Keratinocyte (primary cell): Measurements from ENCODE around the gene NCOA7. TPM values are rescaled to one million over a fixed set of nuclear protein-coding genes. Genes with fewer than 3 reads are reported as not detected.
"Not testable (repeated sequence)": the region's sequence is repeated elsewhere in the genome, so short reads cannot be mapped to it uniquely, and the experiment has no call there.

Source experiments
- DNase-seq: peaks from one replicate; pipeline ENCODE4 v3.0.0-alpha.2; 2011; ENCODE audit warnings: low read depth, missing footprints, low spot score
- FAIRE-seq: peaks from 2 replicates; lab custom pipeline; 2011; peaks lifted over from hg19 to GRCh38; lab: Jason Lieb, UNC
- H2AFZ ChIP-seq: 2 replicates; pipeline ENCODE4 v1.6.0; 2012; ENCODE audit warnings: low read length, control low read depth, inconsistent platforms; ENCODE audit not compliant: control insufficient read depth
- H3K27ac ChIP-seq: 2 replicates; pipeline ENCODE4 v1.5.1; 2011; ENCODE audit warnings: low read length; ENCODE audit not compliant: control insufficient read depth, insufficient read depth
- H3K27me3 ChIP-seq: 3 replicates; pipeline ENCODE4 v1.6.0; 2011; ENCODE audit warnings: low read length; ENCODE audit not compliant: control insufficient read depth, insufficient read depth; ENCODE audit errors: extremely low read depth
- H3K36me3 ChIP-seq, 2 experiments: 2 replicates in 1 of 2; 3 replicates in 1 of 2; pipeline ENCODE4 v1.5.1; 2011; ENCODE audit warnings: low read length in 2 of 2, mild to moderate bottlenecking in 1 of 2; ENCODE audit not compliant: control insufficient read depth in 2 of 2, insufficient read depth in 2 of 2; ENCODE audit errors: extremely low read depth in 1 of 2
- H3K4me1 ChIP-seq: 3 replicates; pipeline ENCODE4 v1.5.1; 2011; ENCODE audit warnings: low read length; ENCODE audit not compliant: control insufficient read depth, insufficient read depth; ENCODE audit errors: extremely low read depth
- H3K4me2 ChIP-seq: 3 replicates; pipeline ENCODE4 v1.6.0; 2011; ENCODE audit warnings: low read depth, low read length; ENCODE audit not compliant: control insufficient read depth, insufficient read depth; ENCODE audit errors: extremely low read depth
- H3K4me3 ChIP-seq, 3 experiments: fragments of 200-600 bp in 1 of 3; sonication (generic) in 1 of 3; 2 replicates in 2 of 3; 3 replicates in 1 of 3; pipeline ENCODE4 v1.5.1; 2011 to 2016; ENCODE audit warnings: low read length in 3 of 3, mild to moderate bottlenecking in 3 of 3, control low read depth in 2 of 3, inconsistent platforms in 1 of 3, low read depth in 1 of 3, mixed read lengths in 1 of 3, mixed run types in 1 of 3, moderate library complexity in 1 of 3; ENCODE audit not compliant: control insufficient read depth in 2 of 3, insufficient read depth in 2 of 3; ENCODE audit errors: extremely low read depth in 1 of 3
- H3K79me2 ChIP-seq: 2 replicates; pipeline ENCODE4 v1.6.0; 2012; ENCODE audit warnings: low read length; ENCODE audit not compliant: control insufficient read depth, insufficient read depth
- H3K9ac ChIP-seq: 3 replicates; pipeline ENCODE4 v1.6.0; 2011; ENCODE audit warnings: low read length; ENCODE audit not compliant: control insufficient read depth, insufficient read depth; ENCODE audit errors: extremely low read depth
- H3K9me1 ChIP-seq: 3 replicates; pipeline ENCODE4 v1.6.0; 2011; ENCODE audit warnings: low read length; ENCODE audit not compliant: control insufficient read depth, insufficient read depth; ENCODE audit errors: extremely low read depth
- H3K9me3 ChIP-seq: 2 replicates; pipeline ENCODE4 v1.5.1; 2012; ENCODE audit warnings: low read depth, low read length; ENCODE audit not compliant: control insufficient read depth
- H4K20me1 ChIP-seq: 3 replicates; pipeline ENCODE4 v1.6.0; 2011; ENCODE audit warnings: low read length; ENCODE audit not compliant: control insufficient read depth, insufficient read depth; ENCODE audit errors: extremely low read depth
- EZH2 ChIP-seq: IDR thresholded peaks from one replicate; pipeline ENCODE4 v1.6.1; 2012; ENCODE audit warnings: inconsistent platforms, mild to moderate bottlenecking, low read length, moderate library complexity
- dilution Hi-C: fragments of 300-500 bp; cut with MboI; formaldehyde crosslinking; loops from one replicate; pipeline ENCODE4 v1.7.0; 2020; ENCODE audit warnings: low sequenced_read_pairs; ENCODE audit not compliant: extremely low pct_ligation_motif_present
- polyA plus RNA-seq, 5 experiments: library from polyadenylated mRNA; depleted of rRNA in 3 of 5; stranded (reverse) in 3 of 5; stranded (forward) in 1 of 5; unstranded in 1 of 5; fragments of >200 nt; gene quantifications; 1 replicate in 1 of 5; 2 replicates in 3 of 5; 3 replicates in 1 of 5; pipeline versions ENCODE4 v1.2.1 to v1.2.3, GENCODE V29; 2011 to 2012; ENCODE audit warnings: missing spikeins in 2 of 5, low read depth in 1 of 5, low replicate concordance in 1 of 5
- TF ChIP-seq, protein P1 (sequence below), 3 experiments: IDR thresholded peaks in 1 of 3; conservative IDR thresholded peaks in 1 of 3; optimal IDR thresholded peaks in 1 of 3; 2 replicates in 2 of 3; 3 replicates in 1 of 3; pipeline versions ENCODE3 to v1.5.1; 2011; ENCODE audit warnings: low read length in 3 of 3, mild to moderate bottlenecking in 3 of 3, moderate library complexity in 2 of 3, control low read depth in 1 of 3, inconsistent platforms in 1 of 3; ENCODE audit not compliant: insufficient read depth in 2 of 3; ENCODE audit errors: extremely low read depth in 1 of 3

NCOA7 gene
- polyA plus RNA-seq, 1 donor (not counting 4 experiments of a cell fraction or from before 2014, with no cell fraction given), result 20.5 TPM

DNA sequence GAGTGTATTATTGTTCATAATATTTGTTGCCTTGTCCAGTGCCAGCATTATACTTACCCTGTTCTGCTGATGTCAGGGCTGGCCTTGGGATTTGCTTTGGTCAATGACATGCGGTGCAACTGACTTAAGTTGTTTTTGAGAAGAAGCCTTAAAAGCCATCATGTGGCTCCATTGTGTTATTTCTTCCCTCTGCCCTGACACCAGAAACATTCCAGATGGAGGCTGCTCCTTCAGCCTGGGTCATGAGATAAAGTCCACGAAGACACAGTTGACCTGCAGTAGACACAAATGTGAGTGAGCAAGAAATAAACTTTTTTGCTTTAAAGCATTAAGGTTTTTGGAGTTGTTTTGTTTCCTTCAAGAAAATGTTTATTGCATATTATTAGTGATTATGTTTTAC, 158.3 kb downstream of the NCOA7 start:
- Histone ChIP-seq H3K27ac (no peak overlapping the region), H3K9ac (no peak overlapping the region), H2AFZ (no peak overlapping the region), H3K9me1 (no peaks in the 10 kb centered on the region), H4K20me1 (no peaks in the 10 kb centered on the region), H3K4me3 (no peak overlapping the region), H3K79me2 (no peaks in the 10 kb centered on the region), H3K4me2 (no peak overlapping the region), H3K4me1 (peaks cover 57% of the 10 kb centered on the region), H3K27me3 (no peaks in the 10 kb centered on the region), H3K9me3 (no peaks in the 10 kb centered on the region), H3K36me3 (no peaks in the 10 kb centered on the region)
- DNase-seq, result no peak
- TF ChIP-seq EZH2, result no peak
- TF ChIP-seq, protein P1, sequence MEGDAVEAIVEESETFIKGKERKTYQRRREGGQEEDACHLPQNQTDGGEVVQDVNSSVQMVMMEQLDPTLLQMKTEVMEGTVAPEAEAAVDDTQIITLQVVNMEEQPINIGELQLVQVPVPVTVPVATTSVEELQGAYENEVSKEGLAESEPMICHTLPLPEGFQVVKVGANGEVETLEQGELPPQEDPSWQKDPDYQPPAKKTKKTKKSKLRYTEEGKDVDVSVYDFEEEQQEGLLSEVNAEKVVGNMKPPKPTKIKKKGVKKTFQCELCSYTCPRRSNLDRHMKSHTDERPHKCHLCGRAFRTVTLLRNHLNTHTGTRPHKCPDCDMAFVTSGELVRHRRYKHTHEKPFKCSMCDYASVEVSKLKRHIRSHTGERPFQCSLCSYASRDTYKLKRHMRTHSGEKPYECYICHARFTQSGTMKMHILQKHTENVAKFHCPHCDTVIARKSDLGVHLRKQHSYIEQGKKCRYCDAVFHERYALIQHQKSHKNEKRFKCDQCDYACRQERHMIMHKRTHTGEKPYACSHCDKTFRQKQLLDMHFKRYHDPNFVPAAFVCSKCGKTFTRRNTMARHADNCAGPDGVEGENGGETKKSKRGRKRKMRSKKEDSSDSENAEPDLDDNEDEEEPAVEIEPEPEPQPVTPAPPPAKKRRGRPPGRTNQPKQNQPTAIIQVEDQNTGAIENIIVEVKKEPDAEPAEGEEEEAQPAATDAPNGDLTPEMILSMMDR (optimal IDR thresholded peaks at IDR 0.05 in 1 of 3, IDR thresholded peaks at IDR 0.05 in 1 of 3, conservative IDR thresholded peaks at IDR 0.05 in 1 of 3; ENCODE audit: extremely low read depth in 1 of 3, insufficient read depth in 2 of 3, low read length in 3 of 3), result no peak
- no peak for FAIRE-seq
- dilution Hi-C loops, result no loop called here

- Histone ChIP-seq H2AFZ (no peak overlapping the region), H3K27ac (peak overlapping the region; percentile 42), H3K4me1 (peaks cover 45% of the 10 kb centered on the region), H3K4me3 (peak overlapping the region in 1 of 3 experiments; percentile 12), H3K4me2 (peak overlapping the region; percentile 38), H3K9me3 (no peaks in the 10 kb centered on the region), H4K20me1 (no peaks in the 10 kb centered on the region), H3K79me2 (no peaks in the 10 kb centered on the region), H3K9me1 (no peaks in the 10 kb centered on the region), H3K36me3 (no peaks in the 10 kb centered on the region), H3K9ac (no peak overlapping the region), H3K27me3 (no peaks in the 10 kb centered on the region)
- dilution Hi-C loops, result no loop called here
- DNase-seq (no peak), FAIRE-seq (peak; percentile 86)
- no peak for TF ChIP-seq EZH2
- TF ChIP-seq, protein P1 (optimal IDR thresholded peaks at IDR 0.05 in 1 of 3, IDR thresholded peaks at IDR 0.05 in 1 of 3, conservative IDR thresholded peaks at IDR 0.05 in 1 of 3; ENCODE audit: extremely low read depth in 1 of 3, insufficient read depth in 2 of 3, low read length in 3 of 3), result no peak
Observed at GRCh38 chr6:125950293-125950692, 159.5 kb downstream of the NCOA7 start.

DNA sequence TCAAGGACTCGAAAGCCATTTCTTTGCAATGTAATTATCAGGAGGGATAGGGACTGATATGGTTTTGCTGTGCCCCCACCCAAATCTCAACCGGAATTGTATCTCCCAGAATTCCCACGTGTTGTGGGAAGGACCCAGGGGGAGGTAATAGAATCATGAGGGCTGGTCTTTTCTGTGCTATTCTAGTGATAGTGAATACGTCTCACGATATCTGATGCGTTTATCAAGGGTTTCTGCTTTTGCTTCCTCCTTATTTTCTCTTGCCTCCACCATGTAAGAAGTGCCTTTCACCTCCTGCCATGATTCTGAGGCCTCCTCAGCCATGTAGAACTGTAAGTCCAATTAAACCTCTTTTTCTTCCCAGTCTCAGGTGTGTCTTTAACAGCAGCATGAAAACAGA, 160.0 kb downstream of the NCOA7 start:
- peak overlapping the region; percentile 38 for H3K4me2 ChIP-seq
- DNase-seq, FAIRE-seq, H3K9ac ChIP-seq, dilution Hi-C loops, H3K9me1 ChIP-seq, H2AFZ ChIP-seq, H3K36me3 ChIP-seq, H3K27me3 ChIP-seq, H4K20me1 ChIP-seq, H3K4me3 ChIP-seq, H3K9me3 ChIP-seq, H3K79me2 ChIP-seq: not testable (repeated sequence)
- peaks cover 41% of the 10 kb centered on the region for H3K4me1 ChIP-seq
- H3K27ac ChIP-seq, result peak overlapping the region; percentile 22
